Panc1 (cell line): ENCODE data around the gene THAP6. TPM values are rescaled to one million over a fixed set of nuclear protein-coding genes. Genes with fewer than 3 reads are reported as not detected.
A peak's percentile ranks its signal among the peaks of the same experiment; 100 is the strongest.

ENCODE experiments used
- ATAC-seq: fragments of 200-7000 bp; cut with Tn5 transposase; 2 replicates; pipeline ENCODE4 v1.9.1; 2020; ENCODE audit warnings: mild to moderate bottlenecking, moderate library complexity
- BruUV-seq: library from RNA; stranded (reverse); fragments of 400-500 nt; replicated peaks from 2 replicates; lab custom pipeline; 2021; lab: Mats Ljungman, UMichigan
- CTCF ChIA-PET: fragments of 300-600 bp; sonication (Branson Sonifier 250); formaldehyde crosslinking; loops from one replicate; lab custom pipeline; 2022; ENCODE audit warnings: antibody characterized with exemption; lab: Charles Lee
- POLR2A ChIA-PET: fragments of 300-600 bp; sonication (Branson Sonifier 250); formaldehyde crosslinking; loops from one replicate; lab custom pipeline; 2022; ENCODE audit warnings: antibody characterized with exemption; lab: Charles Lee
- DNase-seq: peaks from one replicate; pipeline ENCODE4 v3.0.0-alpha.2; 2010; ENCODE audit warnings: low read depth, low spot score
- H3K27ac ChIP-seq: 2 replicates; pipeline ENCODE4 v1.5.1; 2011; ENCODE audit warnings: mild to moderate bottlenecking, low read length, inconsistent platforms
- H3K27me3 ChIP-seq: fragments of 200-500 bp; sonication (Bioruptor generic); 2 replicates; pipeline ENCODE4 v1.6.0; 2014; ENCODE audit warnings: low read length, inconsistent platforms; ENCODE audit not compliant: control insufficient read depth, insufficient read depth
- H3K36me3 ChIP-seq: fragments of 200-500 bp; sonication (Bioruptor generic); 2 replicates; pipeline ENCODE4 v1.5.1; 2014; ENCODE audit warnings: inconsistent platforms, mild to moderate bottlenecking, low read length, moderate library complexity; ENCODE audit not compliant: control insufficient read depth, insufficient read depth
- H3K4me1 ChIP-seq: 2 replicates; pipeline ENCODE4 v1.5.1; 2011; ENCODE audit warnings: inconsistent platforms, mild to moderate bottlenecking, low read length, moderate library complexity; ENCODE audit not compliant: control insufficient read depth, insufficient read depth
- H3K4me3 ChIP-seq, 2 experiments: 2 replicates each; pipeline ENCODE4 v1.5.1; 2011 to 2012; ENCODE audit warnings: low read depth in 2 of 2, low read length in 2 of 2, mild to moderate bottlenecking in 2 of 2, inconsistent platforms in 1 of 2, moderate library complexity in 1 of 2
- H3K9me3 ChIP-seq: fragments of 200-500 bp; sonication (Bioruptor generic); 2 replicates; pipeline ENCODE4 v1.5.1; 2014; ENCODE audit warnings: low read depth, mild to moderate bottlenecking, inconsistent platforms, low read length, moderate library complexity; ENCODE audit not compliant: control insufficient read depth, insufficient read depth
- CTCF ChIP-seq: fragments of 450-650 bp; IDR thresholded peaks from 2 replicates; pipeline ENCODE4 v1.5.1; 2017; ENCODE audit warnings: mild to moderate bottlenecking
- POLR2AphosphoS5 ChIP-seq: IDR thresholded peaks from 2 replicates; pipeline ENCODE4 v1.6.1; 2012; ENCODE audit warnings: mild to moderate bottlenecking, low read depth, low read length, moderate library complexity
- REST ChIP-seq, 2 experiments: IDR thresholded peaks; 2 replicates each; pipeline ENCODE4 v1.6.1; 2011 to 2012; ENCODE audit warnings: low read depth in 2 of 2, control low read depth in 1 of 2, low read length in 1 of 2, mild to moderate bottlenecking in 1 of 2, moderate library complexity in 1 of 2; ENCODE audit not compliant: insufficient read depth in 1 of 2
- SIN3A ChIP-seq: IDR thresholded peaks from 2 replicates; pipeline ENCODE4 v1.6.1; 2012; ENCODE audit warnings: low read depth, mild to moderate bottlenecking, low read length, moderate library complexity, borderline replicate concordance; ENCODE audit not compliant: insufficient read depth
- TCF7L2 ChIP-seq: IDR thresholded peaks from 2 replicates; pipeline ENCODE4 v1.6.1; 2011; ENCODE audit warnings: mild to moderate bottlenecking, low read depth, low read length, inconsistent platforms
- in situ Hi-C: cut with HindIII; loops from 2 replicates; pipeline ENCODE4 v1.10.0; 2016; ENCODE audit warnings: low sequenced_read_pairs, low pct_unique_long_range_greater_than_20kb
- intact Hi-C: fragments of 100-400 bp; cut with micrococcal nuclease; formaldehyde crosslinking; loops from one replicate; pipeline ENCODE4 v1.10.0; 2022; ENCODE audit not compliant: unreplicated experiment
- total RNA-seq: library from RNA; stranded (reverse); gene quantifications from one replicate; pipeline ENCODE4 v1.2.1, GENCODE V29; 2021; ENCODE audit not compliant: unreplicated experiment

The THAP6 gene
- total RNA-seq, 1 experiment from 2014 or later: 13.9 TPM

GRCh38 chr4:75513526-75514130 is 645 bp upstream of the THAP6 start:
- Histone ChIP-seq H3K4me1 (peaks cover 11% of the 10 kb centered on the region), H3K27me3 (no peaks in the 10 kb centered on the region), H3K36me3 (peaks cover 10% of the 10 kb centered on the region), H3K27ac (peak overlapping the region; percentile 94), H3K9me3 (no peaks in the 10 kb centered on the region), H3K4me3 (peak overlapping the region; percentile 91 to 92)
- DNase-seq (no peak), ATAC-seq (no peak)
- intact Hi-C loops (no loop called here), in situ Hi-C loops (no loop called here)
- CTCF ChIA-PET: no interaction called here
- TF ChIP-seq SIN3A (no peak), REST (IDR thresholded peaks at IDR 0.05; ENCODE audit: insufficient read depth in 1 of 2, low read depth in 2 of 2, low read length in 1 of 2) (no peak), CTCF (no peak), POLR2AphosphoS5 (no peak), TCF7L2 (no peak)
- TSS peak; percentile 60 for BruUV-seq
- POLR2A ChIA-PET: interaction anchor here (0.7 kb wide), 1 partner anchor 13 kb away, joined by 3 read pairs; no protein-coding TSS in a partner anchor

- BruUV-seq: no TSS peak
These were observed 808 bp downstream of the THAP6 start for GRCh38 chr4:75514949-75515612.

More at GRCh38 chr4:75514949-75515612, 808 bp downstream of the THAP6 start:
- Histone ChIP-seq H3K27me3 (no peaks in the 10 kb centered on the region), H3K9me3 (no peaks in the 10 kb centered on the region), H3K4me3 (peak overlapping the region; percentile 91 to 92), H3K36me3 (peaks cover 7% of the 10 kb centered on the region), H3K27ac (peak overlapping the region; percentile 94), H3K4me1 (peaks cover 11% of the 10 kb centered on the region)
- DNase-seq (no peak), ATAC-seq (no peak; the same call in 1 of the 2 replicates)
- intact Hi-C loops: no loop called here
- TF ChIP-seq POLR2AphosphoS5 (no peak), TCF7L2 (no peak), REST (IDR thresholded peaks at IDR 0.05; ENCODE audit: insufficient read depth in 1 of 2, low read depth in 2 of 2, low read length in 1 of 2) (no peak), CTCF (no peak), SIN3A (no peak)
- CTCF ChIA-PET: no interaction called here
- POLR2A ChIA-PET: interaction anchor here (0.6 kb wide), 1 partner anchor 1547 kb away, joined by 3 read pairs; no protein-coding TSS in a partner anchor
- in situ Hi-C loops: no loop called here
